ENCODE data around the gene PPP1R3F. TPM values are rescaled to one million over a fixed set of nuclear protein-coding genes. Genes with fewer than 3 reads are reported as not detected.

The PPP1R3F gene
- total RNA-seq, 2 donors from 2014 or later: 24.2 to 29.6 TPM

DNA sequence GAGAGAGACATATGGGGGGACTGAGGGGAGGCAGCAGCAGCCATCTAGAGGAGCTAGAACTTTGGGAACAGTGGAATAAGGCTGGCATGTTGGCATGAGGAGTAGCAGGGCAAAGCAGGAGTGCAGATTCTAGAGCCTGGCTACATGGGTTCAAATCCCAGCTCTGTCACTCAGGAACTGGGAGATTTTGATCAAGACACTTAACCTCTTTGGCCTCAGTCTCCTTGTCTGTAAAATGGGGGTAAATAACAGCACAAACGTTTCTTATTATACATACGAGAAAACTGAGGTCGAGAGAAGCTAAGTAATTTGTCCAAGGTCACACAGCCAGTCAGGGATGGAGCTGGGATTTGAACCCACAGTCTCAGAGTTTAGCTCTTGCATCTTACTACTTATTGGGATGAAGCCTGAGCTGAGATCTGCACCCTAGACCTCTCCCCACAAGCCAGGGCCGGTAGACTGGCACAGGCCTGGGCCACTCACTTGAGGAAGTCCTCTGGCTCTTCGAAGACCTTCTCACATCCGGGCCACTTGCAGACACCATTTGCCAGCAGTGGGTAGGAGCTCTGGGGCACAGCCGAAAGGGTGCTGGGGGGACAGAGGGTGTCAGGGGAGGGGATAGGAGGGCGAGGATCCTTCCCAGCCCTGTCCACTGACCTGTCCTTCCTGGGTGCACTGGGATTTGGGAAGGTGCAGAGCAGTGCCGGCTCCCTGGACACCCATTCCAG lies 13.2 kb upstream of the PPP1R3F start:
- H3K36me3 ChIP-seq: no peaks in the 10 kb centered on the region
- TF ChIP-seq, protein P1, sequence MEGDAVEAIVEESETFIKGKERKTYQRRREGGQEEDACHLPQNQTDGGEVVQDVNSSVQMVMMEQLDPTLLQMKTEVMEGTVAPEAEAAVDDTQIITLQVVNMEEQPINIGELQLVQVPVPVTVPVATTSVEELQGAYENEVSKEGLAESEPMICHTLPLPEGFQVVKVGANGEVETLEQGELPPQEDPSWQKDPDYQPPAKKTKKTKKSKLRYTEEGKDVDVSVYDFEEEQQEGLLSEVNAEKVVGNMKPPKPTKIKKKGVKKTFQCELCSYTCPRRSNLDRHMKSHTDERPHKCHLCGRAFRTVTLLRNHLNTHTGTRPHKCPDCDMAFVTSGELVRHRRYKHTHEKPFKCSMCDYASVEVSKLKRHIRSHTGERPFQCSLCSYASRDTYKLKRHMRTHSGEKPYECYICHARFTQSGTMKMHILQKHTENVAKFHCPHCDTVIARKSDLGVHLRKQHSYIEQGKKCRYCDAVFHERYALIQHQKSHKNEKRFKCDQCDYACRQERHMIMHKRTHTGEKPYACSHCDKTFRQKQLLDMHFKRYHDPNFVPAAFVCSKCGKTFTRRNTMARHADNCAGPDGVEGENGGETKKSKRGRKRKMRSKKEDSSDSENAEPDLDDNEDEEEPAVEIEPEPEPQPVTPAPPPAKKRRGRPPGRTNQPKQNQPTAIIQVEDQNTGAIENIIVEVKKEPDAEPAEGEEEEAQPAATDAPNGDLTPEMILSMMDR (IDR thresholded peaks at IDR 0.05): no peak
- no peaks in the 10 kb centered on the region for H3K4me1 ChIP-seq
- no peak overlapping the region for H3K4me3 ChIP-seq
- DNase-seq (ENCODE audit: low spot score): no peak
- H3K9me3 ChIP-seq: no peaks in the 10 kb centered on the region
- no peaks in the 10 kb centered on the region for H3K27me3 ChIP-seq
- H3K27ac ChIP-seq: no peak overlapping the region

DNA sequence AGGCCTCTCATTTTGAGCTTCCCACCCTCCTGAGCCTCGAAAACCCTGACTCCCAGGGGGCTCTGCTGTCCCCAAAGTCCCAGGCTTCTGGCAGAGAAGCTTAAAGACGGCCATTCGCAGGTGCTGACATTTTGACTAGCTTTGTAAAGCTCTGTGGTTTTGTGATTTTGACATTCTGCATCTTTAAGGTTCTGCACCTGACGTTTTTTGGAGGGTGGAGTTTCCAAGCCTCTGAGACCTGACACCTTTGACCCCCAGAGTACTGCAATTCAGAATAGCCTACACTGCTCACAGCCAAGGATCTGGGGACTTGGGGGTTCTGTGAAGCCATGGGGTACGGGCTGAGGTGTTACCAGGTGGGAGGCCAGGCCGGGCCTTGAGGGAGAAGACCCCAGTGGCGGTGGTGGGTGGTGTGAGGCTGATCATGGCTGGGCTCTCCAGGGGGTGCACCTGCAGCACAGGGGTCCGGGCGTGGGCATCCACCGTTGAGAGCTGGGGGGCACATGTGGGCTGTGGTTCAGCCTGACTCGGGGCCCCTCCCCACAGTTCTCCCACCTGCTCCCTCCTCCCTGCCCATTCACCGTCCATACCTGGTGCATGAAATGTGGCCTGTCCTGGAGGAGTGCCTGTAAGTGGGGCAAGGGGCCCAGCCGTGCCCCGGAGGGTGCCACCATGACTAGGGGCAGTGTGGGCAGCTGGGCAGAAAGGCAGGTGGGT lies 12.4 kb upstream of the PPP1R3F start:
- Histone ChIP-seq H3K4me1 (no peaks in the 10 kb centered on the region), H3K36me3 (no peaks in the 10 kb centered on the region), H3K4me3 (no peak overlapping the region), H3K27ac (no peak overlapping the region), H3K9me3 (no peaks in the 10 kb centered on the region), H3K27me3 (no peaks in the 10 kb centered on the region)
- TF ChIP-seq, protein P1 (IDR thresholded peaks at IDR 0.05): no peak
- DNase-seq (ENCODE audit: low spot score): no peak

DNA sequence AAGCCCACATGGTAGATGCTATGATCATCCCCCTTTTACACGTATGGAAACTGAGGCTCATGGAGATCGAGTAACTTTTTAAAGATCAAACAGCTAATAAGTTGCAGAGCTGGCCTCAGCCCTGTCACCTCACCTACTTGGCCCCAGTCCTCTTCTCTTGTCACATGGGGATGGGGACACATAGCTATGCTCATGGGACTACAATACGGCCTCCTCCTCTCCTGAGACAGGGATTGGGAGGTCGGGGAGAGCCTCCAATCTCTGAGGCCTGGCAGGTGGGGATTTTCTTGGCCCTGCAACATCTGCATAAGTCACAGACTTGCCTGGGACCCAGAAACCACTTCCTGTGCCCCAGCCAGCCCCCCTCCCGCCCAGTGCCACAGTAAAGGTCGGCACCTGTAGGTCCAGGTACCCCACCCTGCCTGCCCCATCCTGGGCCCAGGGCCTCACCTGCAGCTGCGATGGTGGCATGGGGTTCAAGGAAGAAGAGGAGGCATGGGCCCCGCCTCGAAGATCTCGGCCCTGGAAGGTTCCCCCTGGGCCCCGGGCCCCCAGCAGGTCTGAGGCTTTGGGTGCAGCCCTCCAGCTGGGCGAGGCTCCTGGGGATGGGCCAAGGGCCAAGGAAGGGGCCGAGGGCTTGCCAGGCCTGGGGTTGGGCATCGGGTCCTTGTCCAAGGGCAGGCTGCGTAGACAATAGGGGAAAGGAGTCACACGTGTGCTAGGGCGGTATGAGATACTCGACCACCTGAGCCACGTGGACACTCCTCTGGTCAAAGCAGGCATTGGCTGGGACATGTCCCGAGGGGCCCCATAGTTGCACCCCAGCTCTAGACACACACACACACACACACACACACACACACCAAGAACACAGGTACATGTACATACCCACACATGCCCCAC lies 11.5 kb upstream of the PPP1R3F start:
- no peak overlapping the region for H3K27ac ChIP-seq
- no peaks in the 10 kb centered on the region for H3K4me1 ChIP-seq
- H3K9me3 ChIP-seq: no peaks in the 10 kb centered on the region
- TF ChIP-seq, protein P1 (IDR thresholded peaks at IDR 0.05): no peak
- no peak for DNase-seq (ENCODE audit: low spot score)
- no peaks in the 10 kb centered on the region for H3K36me3 ChIP-seq
- no peak overlapping the region for H3K4me3 ChIP-seq
- H3K27me3 ChIP-seq: no peaks in the 10 kb centered on the region

DNA sequence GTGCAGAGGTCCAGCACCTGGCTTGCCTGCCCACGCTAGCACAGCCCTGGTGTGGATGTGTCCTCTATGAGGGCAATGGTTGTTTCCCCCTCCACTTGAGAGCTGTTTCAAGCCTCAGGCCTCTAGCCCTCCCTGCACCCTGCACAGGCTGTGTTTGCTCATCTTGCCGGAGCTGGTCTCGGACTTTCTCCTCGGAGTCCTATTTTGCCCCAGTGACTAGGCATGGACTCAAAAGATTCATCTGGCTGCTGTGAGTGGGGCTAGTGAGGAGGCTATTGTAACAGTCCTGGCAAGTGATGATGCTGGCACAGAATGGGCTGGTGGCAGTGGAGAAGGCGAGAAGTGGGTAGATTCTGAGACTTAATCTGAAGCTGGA lies 10.9 kb upstream of the PPP1R3F start:
- H3K4me1 ChIP-seq: no peaks in the 10 kb centered on the region
- H3K36me3 ChIP-seq: no peaks in the 10 kb centered on the region
- no peaks in the 10 kb centered on the region for H3K27me3 ChIP-seq
- H3K27ac ChIP-seq: no peak overlapping the region
- TF ChIP-seq, protein P1 (IDR thresholded peaks at IDR 0.05): no peak
- no peaks in the 10 kb centered on the region for H3K9me3 ChIP-seq
- no peak for DNase-seq (ENCODE audit: low spot score)
- no peak overlapping the region for H3K4me3 ChIP-seq

DNA sequence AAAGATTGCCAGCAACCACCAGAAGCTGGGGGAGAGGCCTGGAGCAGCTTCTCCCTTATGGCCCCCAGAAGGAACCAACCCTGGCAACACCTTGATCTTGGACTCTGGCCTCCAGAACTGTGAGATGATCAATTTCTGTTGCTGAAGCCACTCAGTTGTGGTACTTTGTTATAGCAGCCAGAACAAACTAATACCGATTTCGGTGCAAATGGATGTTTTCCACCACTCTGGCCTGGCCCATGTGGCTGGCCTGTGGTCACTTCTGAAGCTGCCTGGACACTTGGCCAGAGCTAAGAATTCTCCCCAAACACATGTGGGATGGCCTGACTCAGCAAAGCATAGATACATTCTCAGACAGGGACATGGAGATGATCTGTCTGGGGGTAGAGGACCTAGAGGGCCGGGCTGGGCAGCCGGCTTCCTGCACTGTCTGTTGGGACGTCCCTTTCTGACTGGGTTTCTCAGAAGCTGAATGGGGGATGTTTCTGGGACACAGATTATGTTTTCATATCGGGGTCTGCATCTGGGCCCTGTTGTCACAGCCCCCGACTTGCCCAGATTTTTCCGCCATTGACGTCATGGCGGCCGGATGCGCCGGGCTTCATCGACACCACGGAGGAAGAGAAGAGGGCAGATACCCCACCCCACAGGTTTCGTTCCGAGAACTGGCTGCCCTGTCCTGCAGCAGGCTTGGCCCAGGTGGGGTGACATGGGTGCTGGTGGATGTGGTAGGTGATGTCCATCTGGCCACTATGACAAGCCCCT lies 9.2 kb upstream of the PPP1R3F start:
- Histone ChIP-seq H3K4me3 (no peak overlapping the region), H3K27ac (no peak overlapping the region), H3K27me3 (no peaks in the 10 kb centered on the region), H3K9me3 (no peaks in the 10 kb centered on the region), H3K36me3 (no peaks in the 10 kb centered on the region), H3K4me1 (no peaks in the 10 kb centered on the region)
- TF ChIP-seq, protein P1 (IDR thresholded peaks at IDR 0.05): no peak
- no peak for DNase-seq (ENCODE audit: low spot score)
